GM03348 (cell line): ENCODE results near the gene PRR15.

Experiments used
- DNase-seq: peaks from one replicate; pipeline ENCODE4 v3.0.0; 2012; ENCODE audit warnings: low spot score

PRR15 gene

GRCh38 chr7:29610086-29610485, 46.5 kb downstream of the PRR15 start:
- no peak for DNase-seq

GRCh38 chr7:29611941-29612544, 48.4 kb downstream of the PRR15 start:
- peak; percentile 15 for DNase-seq

- peak; percentile 59 for DNase-seq
These were observed 49.0 kb downstream of the PRR15 start for GRCh38 chr7:29612596-29612995.

DNA sequence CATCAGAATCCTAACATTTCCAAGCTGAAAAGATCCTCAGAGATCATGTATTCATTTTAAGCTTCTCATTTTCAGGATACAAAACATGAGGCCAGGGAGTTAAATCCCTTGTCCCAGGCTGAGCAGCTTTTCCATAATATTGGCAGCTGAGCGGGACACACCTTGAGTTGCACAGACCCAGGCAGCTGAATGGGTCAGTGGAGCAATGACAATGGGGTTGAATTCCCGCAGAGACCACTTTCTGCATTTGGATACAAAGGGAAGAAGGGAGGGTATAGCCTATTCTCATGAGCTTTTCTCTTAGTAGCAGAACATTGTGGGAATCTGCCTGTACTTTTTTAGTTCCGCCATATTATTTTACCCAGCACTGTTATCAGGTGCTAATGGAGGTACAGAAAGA, 49.5 kb downstream of the PRR15 start:
- DNase-seq = no peak

GRCh38 chr7:29614229-29614628, 50.6 kb downstream of the PRR15 start:
- DNase-seq = no peak
